GM18873 (cell line): ENCODE data around the gene TRABD2B.

Experiments used
- ATAC-seq: cut with Tn5 transposase; IDR thresholded peaks from one replicate; pipeline ENCODE4 v1.9.1; 2021; ENCODE audit warnings: mild to moderate bottlenecking, moderate library complexity, moderate number of reproducible peaks; ENCODE audit not compliant: unreplicated experiment, low FRiP score

Gene TRABD2B

DNA sequence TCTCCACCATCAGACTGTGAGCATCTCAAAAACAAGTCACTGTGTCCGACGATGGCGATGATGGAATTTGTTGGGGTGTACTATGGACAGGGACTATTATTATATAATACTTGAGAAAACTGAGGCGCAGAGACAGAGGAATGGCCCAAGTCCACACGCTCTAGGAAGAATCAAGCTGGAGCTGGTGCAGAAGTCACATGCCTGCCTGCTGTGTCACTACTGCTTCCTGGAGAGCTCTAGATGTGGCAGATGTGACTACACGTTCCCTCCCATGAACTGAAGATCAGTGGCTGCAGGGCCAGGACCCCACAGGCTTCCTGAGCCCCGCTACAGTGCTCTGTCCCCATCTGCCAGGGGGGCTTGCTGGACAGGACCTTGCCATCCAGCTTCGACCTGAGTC, 56.9 kb downstream of the TRABD2B start:
- ATAC-seq = no peak

GRCh38 chr1:47938520-47938919, 58.7 kb downstream of the TRABD2B start:
- no peak for ATAC-seq

GRCh38 chr1:47937586-47938254, 59.5 kb downstream of the TRABD2B start:
- no peak for ATAC-seq

- no peak for ATAC-seq
Measured at GRCh38 chr1:47936916-47937551, 60.2 kb downstream of the TRABD2B start.

DNA sequence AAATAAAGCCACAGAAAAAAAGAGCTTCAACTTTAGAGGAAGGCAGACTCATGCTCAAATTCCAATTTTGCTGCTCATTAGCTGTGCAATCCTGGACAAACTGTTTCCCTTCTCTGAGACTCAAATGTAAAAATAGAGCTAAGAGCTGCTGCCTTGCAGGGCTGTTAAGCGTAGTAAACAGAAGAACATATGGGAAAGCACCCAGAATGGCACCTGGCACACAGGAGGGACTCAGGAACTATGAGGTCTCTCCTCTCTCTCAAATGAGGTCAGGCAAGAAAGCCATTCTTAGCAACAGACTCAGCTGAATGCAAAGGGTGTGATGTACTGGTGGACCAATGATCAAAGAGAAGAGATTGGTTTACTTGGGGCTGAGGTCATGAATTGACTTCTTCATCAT, 61.3 kb downstream of the TRABD2B start:
- no peak for ATAC-seq

DNA sequence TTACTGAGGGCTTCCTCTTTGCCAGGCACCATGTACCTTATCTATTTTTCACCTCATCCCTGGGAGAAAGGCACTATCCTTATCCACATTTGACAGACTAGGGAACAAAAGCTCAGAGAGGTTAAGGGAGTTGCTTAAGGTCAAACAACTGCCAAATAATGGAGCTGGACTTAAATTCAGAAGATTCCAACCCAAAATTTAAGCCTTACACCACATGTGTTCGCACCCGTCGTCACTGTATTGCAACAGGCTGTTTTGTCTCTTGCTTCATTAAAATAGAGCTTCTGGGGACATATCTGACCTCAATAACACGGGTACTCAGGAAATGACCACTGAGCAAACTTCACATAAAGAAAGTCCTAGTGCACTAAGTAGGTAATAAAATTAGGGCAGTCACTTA, 62.0 kb downstream of the TRABD2B start:
- no peak for ATAC-seq

DNA sequence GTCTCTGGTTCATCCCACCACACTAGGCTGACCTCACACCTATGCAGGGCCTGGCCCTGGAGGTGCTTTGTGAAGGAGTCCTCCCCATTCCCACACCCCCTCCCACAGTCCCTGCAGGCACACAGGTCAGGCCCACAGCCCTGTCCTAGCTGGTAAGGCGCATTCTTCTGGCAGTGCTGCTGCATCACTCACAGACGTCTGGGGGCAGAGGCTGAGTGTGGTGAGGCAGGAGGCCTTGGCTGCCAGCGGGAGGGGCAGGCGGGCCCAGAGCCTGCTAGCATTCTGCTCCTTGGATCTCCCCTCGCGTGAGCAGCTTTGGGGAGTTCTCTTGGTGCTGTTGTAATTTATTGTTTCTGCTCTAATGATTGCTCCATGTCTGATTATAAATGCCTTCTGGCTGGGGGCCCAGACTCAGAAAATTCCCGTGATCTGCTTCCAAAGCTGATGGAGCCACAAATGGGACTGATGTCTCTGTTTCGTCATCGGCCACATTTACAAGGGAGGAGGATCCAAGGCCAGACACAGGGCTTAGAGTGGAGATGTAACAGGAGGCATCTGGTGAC, 62.9 kb downstream of the TRABD2B start:
- ATAC-seq = no peak

DNA sequence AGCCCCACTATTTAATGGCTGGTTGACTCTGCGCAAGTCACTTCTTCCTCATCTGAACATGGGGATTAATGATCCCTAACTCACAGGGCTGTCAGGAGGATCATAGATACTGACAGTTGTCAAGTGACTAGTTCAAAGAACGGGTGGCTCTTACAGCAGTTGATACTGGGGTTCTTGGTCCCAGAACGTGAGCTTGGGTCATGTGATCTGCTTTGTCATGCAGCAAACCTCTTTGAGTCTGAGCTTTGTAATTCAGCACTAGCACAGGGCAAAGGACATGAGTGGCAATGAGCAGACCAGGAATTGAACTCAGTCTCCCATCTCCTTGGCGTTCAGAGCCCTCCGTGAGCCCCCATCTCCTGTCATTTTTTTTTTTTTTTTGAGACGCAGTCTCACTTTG, 64.4 kb downstream of the TRABD2B start:
- no peak for ATAC-seq

DNA sequence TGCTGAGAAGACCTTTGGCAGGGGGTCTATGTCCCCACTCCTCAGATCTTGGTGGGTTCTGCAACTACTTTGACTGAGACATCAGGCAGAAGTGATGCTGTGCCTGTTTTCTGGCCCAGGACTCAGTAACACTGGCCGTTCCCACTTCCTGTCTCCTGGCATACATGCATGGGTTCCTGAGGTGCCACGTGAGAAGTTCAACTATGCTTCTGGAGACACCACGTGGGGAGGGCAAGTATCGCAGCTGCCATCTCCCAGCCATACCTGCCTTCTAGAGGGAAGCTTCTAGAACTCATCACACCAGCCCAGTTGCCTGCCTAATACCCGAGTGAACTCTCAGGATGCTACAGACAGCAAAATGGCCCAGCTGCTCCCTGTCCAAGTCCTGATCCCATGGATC, 65.8 kb downstream of the TRABD2B start:
- no peak for ATAC-seq

- no peak for ATAC-seq
Measured at GRCh38 chr1:47930210-47930840, 66.9 kb downstream of the TRABD2B start.

DNA sequence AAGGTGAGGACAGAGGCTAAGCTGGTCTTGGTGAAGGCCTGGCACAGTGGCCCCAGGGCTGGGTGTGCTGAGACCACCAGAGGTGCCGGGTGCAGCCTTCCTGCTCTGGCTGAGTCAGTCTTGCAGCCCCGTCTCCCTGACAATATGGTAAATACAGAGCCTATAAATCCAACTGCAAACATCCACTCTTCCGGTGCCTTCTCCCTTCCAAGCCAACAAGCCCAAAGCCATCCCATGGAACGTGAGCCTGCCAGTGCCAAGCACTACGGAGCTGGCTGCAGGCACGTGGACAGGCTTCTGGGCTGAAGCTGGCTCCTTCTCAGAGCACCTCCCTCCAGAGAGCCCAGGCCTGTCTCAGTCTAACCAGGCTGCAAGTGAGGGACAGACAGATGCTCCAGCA, 70.0 kb downstream of the TRABD2B start:
- ATAC-seq = no peak

GRCh38 chr1:47926461-47926999, 70.7 kb downstream of the TRABD2B start:
- ATAC-seq = no peak

DNA sequence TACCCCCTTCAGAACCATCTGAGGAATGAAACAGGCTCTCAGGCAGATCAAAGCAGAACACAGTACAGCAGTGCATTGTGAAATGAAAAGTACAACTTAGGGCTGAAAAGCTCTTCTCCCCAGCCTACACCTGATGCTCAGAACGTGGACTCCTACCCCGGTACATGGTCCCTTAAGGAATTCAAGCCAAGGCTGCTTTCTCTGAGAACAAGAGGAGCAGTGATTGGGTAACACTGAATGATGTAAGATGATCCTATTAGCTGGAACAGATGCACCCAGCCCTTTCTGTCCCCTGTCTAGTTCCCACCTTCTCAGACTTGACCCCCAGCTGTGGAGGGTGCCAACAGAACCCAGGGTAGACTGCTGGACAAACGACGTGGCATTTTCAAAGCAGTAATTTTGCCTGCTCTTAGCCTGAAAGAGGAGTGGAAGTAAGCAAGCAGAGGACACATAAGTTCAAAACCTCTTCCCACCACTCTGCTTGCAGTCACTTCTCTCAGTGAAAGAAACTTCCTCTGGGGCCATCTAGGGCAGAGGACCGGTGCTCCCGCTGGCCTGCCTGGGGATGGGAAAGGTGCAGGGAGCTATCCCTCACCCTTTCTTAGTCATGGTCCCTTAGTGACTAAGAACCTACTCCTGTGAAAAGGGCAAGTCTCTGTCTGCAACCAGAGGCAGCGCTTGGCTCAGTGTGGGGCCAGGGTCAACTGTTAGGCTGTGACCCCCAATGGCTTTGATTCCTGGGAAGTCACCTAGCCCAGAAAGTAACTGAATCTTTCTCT, 72.7 kb downstream of the TRABD2B start:
- no peak for ATAC-seq

DNA sequence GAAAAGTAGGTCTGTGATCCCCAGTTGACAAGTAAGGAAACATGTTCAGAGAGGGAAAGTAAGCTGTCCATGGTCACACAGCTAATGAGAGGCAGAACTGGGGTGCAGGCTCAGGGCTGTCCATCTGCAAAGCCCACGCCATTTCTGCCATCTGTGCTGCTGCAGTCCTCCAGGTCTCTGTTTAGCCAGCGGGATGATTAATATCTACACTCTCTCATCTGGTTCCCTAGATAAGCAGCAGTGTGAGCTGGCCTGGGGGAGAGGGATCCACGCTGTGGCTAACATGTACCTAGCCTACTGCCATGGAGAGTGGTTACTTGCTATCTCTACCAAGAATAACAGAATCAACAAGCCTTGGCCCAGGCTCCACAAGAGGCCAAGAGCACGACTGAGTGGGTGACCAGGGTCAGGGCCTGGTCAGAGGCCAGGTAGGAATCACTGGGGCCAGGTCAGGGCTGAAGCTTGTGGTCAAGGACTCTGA, 75.2 kb downstream of the TRABD2B start:
- no peak for ATAC-seq

DNA sequence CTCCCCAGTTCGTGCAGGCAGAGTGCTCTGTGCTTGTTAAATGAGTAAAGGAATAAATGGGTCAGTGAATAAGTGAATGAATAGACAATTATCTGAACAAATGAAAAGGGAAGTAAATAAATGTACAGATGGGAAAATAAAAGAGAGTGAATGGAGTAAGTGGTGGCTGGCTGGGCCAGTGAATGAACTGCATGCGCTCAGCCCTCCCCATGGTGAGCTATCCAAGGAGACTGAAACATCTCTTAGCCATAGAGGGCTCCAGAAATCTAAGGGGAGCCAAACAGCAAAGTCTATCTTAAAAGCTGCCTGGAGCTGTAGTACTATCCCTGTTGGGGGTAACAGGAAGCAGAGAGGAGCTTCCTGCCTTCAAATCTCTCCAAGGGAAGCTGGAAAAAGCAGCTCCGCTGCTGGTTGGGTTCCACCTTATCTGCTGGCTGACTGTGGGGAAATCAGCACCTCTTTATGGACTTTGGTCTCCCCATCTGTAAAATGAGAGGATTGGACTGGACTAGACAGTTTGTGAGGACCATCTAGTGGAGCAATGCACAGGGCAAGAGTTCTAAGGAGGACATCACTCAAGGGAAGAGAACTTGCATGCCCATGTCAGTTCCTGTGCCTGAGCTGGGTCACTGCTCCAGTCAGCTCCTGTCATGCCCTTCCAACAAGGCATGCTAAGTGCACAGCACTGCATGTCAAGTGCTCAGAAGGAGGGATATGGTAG, 77.9 kb downstream of the TRABD2B start:
- ATAC-seq = no peak

DNA sequence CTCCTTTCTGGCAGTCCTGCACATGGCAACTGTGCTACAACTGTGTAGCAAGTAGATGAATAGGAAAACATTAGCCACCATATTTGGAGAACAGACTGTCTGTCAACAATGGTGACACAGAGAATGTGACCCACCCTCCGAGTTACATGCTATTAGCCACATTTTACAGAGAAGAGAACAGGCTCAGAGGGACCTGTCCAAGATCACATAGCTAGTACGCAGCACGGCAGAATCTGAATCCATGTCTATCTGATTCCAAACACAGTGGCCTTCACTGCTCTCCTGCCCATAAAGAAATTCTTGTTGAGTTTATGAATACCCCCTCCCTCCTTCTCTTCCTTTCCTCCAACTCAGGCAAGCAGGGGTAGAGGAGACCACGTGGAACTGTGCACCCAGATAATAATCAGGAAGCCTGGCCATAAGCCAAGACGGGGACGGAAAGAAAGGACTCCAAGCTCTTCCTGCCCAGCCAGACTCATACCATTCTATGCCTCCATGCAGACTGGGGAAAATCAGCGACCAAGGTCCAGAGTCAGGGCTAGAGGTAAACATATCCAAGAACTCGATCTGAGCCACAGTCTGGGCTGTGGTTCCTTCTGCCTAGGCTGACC, 78.8 kb downstream of the TRABD2B start:
- no peak for ATAC-seq

DNA sequence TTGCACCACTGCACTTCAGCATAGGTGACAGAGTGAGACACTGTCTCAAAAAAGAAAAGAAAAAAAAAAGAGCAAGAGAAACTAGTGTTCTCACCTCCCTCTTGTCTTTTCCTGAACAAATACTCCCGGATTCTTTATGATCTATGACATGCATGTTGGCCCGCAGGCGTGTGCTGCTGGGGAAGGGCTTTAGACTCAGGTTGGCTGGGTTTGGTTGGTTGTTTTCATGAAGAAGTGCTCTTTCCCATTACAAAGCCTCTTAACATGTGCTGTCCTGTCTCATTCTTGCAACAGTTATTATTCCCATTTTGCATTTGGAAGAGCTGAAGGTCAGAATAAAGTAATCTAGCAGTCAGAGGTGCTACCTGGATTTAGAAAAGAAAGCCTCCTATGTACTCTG, 79.5 kb downstream of the TRABD2B start:
- no peak for ATAC-seq

- ATAC-seq = no peak
Measured at GRCh38 chr1:47915677-47916353, 81.4 kb downstream of the TRABD2B start.
